ENCODE results near the gene ZNF236. TPM values are rescaled to one million over a fixed set of nuclear protein-coding genes. Genes with fewer than 3 reads are reported as not detected.

Gene ZNF236
- total RNA-seq, 1 donor from 2014 or later = 19.4 TPM

- peaks cover 23% of the 10 kb centered on the region for H3K36me3 Mint-ChIP-seq (ENCODE audit: low read depth, unreplicated experiment)
- H3K4me1 Mint-ChIP-seq (ENCODE audit: unreplicated experiment) = peaks cover 3% of the 10 kb centered on the region
These were observed 51.4 kb downstream of the ZNF236 start for GRCh38 chr18:76873713-76874112.

GRCh38 chr18:76874642-76875389 lies 52.5 kb downstream of the ZNF236 start:
- Mint-ChIP-seq H3K4me3 (ENCODE audit: unreplicated experiment) (no peak overlapping the region), H3K27me3 (ENCODE audit: unreplicated experiment) (peaks cover 7% of the 10 kb centered on the region), H3K9me3 (ENCODE audit: unreplicated experiment) (no peaks in the 10 kb centered on the region), H3K27ac (ENCODE audit: unreplicated experiment) (no peak overlapping the region), H3K36me3 (ENCODE audit: low read depth, unreplicated experiment) (peaks cover 23% of the 10 kb centered on the region), H3K4me1 (ENCODE audit: unreplicated experiment) (peaks cover 3% of the 10 kb centered on the region)
- DNase-seq (ENCODE audit: low spot score) = peak; percentile 31
- no peak for TF ChIP-seq CTCF (IDR thresholded peaks at IDR 0.05; ENCODE audit: unreplicated experiment)

More at GRCh38 chr18:76873713-76874112, 51.4 kb downstream of the ZNF236 start:
- Mint-ChIP-seq H3K9me3 (ENCODE audit: unreplicated experiment) (no peaks in the 10 kb centered on the region), H3K27me3 (ENCODE audit: unreplicated experiment) (peaks cover 7% of the 10 kb centered on the region), H3K27ac (ENCODE audit: unreplicated experiment) (no peak overlapping the region), H3K4me3 (ENCODE audit: unreplicated experiment) (peak overlapping the region; percentile 33)
- DNase-seq (ENCODE audit: low spot score) = no peak
- TF ChIP-seq CTCF (IDR thresholded peaks at IDR 0.05; ENCODE audit: unreplicated experiment) = no peak

DNA sequence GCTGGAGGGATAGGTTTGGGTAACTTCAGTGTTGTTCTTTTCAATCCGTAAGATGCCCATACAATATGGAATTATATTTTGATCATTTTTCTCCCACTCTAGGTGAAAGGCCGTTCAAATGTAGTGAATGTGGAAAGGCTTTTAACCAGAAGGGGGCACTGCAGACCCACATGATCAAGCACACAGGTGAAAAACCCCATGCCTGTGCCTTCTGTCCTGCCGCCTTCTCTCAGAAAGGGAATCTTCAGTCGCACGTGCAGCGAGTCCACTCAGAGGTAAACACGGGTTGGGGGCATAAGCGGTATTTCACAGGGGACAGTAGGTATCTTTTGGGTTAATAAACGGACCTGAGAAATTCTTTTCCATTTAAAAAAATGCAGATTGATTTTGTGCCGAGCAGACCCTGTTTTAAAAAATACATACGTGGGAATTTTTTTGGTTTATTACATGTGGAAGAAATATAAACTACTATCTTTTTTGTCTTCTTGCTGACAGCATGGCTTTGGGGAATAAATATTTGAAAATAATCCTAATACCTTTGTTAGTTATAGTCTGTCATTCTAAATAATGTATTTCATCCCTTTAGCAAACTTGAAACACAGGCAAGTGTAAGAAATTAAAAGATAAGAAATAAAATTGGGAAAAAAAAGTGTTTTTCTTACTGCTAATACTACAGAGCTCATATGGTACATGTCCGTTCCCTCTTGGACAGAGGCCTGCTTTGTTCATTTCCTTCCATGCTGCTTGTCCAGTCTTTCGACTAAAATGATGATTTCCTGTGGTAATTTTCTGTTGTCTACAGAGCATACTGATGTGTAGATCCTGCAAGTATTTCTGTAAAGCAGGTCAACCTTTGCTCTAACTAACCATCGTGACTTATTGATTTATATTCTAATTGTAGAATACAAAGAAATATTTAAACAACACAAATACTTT lies 53.3 kb downstream of the ZNF236 start:
- peak; percentile 68 for DNase-seq (ENCODE audit: low spot score)
- TF ChIP-seq CTCF (IDR thresholded peaks at IDR 0.05; ENCODE audit: unreplicated experiment) = peak; percentile 71
- Mint-ChIP-seq H3K9me3 (ENCODE audit: unreplicated experiment) (no peaks in the 10 kb centered on the region), H3K27ac (ENCODE audit: unreplicated experiment) (no peak overlapping the region), H3K4me1 (ENCODE audit: unreplicated experiment) (peaks cover 3% of the 10 kb centered on the region), H3K4me3 (ENCODE audit: unreplicated experiment) (no peak overlapping the region), H3K27me3 (ENCODE audit: unreplicated experiment) (peaks cover 4% of the 10 kb centered on the region), H3K36me3 (ENCODE audit: low read depth, unreplicated experiment) (peaks cover 17% of the 10 kb centered on the region)

DNA sequence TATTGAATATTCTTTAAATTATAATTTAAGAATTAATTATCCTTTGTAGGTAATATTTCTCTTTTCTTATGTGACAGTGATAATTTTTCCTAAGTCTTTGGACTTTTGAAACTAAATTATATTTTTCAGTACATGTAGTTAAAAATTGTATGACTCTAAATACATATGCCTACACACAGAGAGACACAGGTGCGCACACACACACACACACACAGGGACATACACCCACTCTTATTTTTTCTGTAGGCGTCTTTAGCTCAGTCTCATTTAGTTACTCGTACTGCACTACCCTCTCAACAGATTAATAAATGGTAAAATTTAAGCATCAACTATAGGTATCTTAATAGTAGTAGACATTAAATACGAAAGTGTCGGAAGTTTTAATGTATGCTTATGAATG lies 56.1 kb downstream of the ZNF236 start:
- Mint-ChIP-seq H3K4me1 (ENCODE audit: unreplicated experiment) (peaks cover 18% of the 10 kb centered on the region), H3K27me3 (ENCODE audit: unreplicated experiment) (peaks cover 2% of the 10 kb centered on the region)

More for the DNA sequence above, 56.1 kb downstream of the ZNF236 start:
- Mint-ChIP-seq H3K4me3 (ENCODE audit: unreplicated experiment) (no peak overlapping the region), H3K9me3 (ENCODE audit: unreplicated experiment) (no peaks in the 10 kb centered on the region), H3K27ac (ENCODE audit: unreplicated experiment) (no peak overlapping the region), H3K36me3 (ENCODE audit: low read depth, unreplicated experiment) (peaks cover 13% of the 10 kb centered on the region)
- no peak for DNase-seq (ENCODE audit: low spot score)
- TF ChIP-seq CTCF (IDR thresholded peaks at IDR 0.05; ENCODE audit: unreplicated experiment) = no peak

Data from endothelial cell (in vitro differentiated cells).